ENCODE measurements around the gene ACTRT2.

The ACTRT2 gene

DNA sequence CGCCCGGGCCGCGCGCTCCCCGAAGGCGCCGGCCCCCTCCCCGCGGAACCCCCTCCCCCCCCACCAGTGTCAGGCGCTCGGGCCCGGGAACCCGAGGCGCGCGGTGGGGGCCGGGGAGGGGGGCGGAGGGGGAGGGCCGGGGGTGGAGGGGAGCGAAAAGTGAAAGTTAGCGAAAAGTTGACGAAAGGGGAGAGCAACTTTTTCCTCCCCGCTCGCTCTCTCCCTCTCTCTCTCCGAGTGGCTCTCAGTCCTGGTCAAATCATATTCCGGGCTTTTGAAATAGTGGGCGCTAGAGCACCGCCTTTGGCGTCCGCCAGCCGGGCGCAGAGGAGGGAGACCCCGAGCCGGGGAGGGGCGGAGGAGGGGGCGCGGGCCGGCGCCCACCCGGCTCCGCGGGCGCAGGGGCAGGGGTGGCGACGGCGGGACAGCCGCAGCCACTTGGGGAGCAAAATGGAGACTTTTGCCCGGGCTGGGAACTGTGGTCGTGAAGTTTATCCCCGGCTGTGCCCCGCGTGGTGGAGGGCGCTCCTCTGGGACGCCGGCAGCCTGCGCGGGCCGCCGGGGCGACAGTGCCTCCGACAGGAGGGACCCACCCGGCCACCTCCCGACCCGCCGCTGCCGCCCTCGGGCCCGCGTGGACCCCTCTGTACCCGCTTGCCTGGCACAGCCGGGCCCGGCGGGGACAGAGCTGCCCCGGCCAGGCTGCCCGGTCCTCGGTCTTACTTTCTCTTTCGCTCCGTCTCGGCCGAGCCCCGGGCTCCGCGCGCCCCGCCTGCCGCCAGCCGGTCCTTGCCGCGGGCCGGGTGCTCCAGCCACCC is 48.4 kb downstream of the ACTRT2 start:
- no peak for DNase-seq

DNA sequence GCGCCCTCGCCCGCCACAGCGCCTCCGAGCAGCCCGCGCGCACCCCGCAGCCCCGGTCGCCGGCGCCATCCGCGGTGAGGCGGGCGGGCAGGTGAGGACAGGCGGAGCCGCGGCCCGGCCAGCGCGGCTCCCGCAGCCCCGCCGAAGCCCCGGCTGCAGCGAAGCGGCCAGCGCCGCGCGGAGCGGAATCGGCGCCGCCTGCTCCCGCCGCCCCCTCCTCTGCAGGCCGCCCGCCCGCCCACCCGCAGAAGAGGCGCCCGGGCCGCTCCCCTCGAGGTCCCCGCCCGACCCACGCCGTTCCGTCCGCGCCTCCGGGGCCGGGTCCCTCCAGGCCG is 49.0 kb downstream of the ACTRT2 start:
- no peak for DNase-seq

GRCh38 chr1:3070644-3071564 is 49.6 kb downstream of the ACTRT2 start:
- DNase-seq = no peak

DNA sequence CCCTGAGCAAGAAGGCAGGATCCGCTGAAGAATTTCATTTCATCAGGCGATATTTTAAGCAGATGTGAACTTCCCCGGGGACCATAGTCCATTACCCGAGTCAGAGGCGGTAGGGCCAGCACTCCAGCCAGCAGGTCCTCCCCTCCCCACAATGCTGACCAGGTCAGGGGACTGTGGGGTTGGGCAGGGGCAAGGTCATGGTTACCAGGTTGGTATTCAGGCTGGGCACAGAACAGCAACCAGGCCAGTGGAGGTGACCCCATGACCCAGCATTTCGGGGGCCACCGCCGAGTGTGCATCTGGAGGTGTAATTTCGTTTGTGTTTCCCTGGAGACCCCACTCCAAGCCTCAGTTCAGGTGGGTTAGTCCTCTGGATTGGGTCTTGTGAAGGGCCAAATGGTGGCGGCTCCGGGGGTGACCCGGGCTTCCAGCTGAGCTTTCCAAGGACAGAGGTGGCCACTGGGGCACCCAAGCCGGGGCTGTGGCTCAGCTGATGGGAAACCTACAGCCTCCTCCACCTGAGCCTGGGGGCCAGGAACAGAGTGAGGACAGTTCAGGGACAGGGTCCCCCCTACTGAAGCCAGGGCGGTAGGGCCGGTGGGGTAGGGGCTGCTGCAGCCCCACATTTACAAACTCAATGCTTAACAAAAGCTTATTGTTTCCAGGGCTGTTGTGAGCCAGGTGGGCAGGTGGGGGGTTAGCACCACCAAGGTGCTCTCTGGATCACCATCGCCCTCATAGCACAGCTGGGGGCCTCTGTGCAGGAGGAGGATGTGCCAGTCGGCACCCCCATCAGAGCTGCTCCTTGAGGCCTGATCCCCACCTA is 50.5 kb downstream of the ACTRT2 start:
- DNase-seq = no peak

Measured in stimulated activated naive CD4-positive, alpha-beta T cell treated with Interleukin-2 at 50 U/mL for 16 hours (primary cell).